ENCODE measurements around the gene OR10D3.
A peak's percentile ranks its signal among the peaks of the same experiment; 100 is the strongest.

OR10D3 gene

GRCh38 chr11:124194293-124195188 is 11.4 kb downstream of the OR10D3 start:
- DNase-seq = no peak

DNA sequence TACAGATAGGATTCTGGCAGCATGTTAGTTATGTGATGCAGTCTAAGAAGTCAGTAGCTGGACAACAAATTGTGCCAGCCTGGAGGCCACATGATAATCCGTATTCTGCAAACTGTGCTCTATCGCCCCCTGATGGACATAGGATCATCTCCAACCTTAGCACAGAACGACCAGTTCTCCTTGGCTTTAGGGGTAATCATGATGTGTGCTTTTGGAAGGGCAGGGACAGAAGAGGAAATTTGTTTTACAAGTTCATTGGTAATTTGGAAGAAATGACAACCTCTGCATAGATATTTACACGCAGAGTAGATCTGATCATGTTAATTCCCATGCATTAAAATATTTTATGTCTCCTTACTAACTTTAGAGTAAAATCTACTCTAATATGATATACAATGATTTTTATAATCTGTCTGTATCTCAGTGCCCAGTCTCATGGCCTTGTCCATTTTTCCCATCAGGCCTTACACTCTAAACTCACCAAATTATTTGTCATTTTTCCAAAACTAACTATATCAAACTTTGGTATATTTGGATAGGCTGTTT is 12.1 kb downstream of the OR10D3 start:
- peak; percentile 59 to 76 (median 66) for DNase-seq

GRCh38 chr11:124197999-124198398 is 14.9 kb downstream of the OR10D3 start:
- DNase-seq = no peak

DNA sequence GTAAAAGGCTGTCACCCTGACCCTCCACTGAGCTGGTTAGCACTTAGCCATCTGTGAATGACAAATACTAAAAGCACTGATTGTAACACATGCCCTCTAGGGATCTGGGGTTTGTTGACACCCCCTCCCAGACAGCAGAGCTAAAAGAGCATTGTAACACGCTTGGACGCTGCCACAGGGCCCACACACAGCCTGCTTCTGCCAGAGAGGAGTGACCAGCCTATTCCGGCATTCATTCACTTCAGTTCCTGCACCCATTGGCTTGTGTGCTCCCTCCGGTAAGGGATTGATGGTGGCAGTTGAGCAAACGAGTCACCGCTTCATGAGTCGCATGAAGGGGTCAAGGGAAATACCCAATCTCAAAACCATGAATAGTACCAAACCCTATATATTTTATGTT is 15.8 kb downstream of the OR10D3 start:
- DNase-seq = no peak

GRCh38 chr11:124199702-124200101 is 16.6 kb downstream of the OR10D3 start:
- DNase-seq = peak; percentile 27 to 62 (median 44)

- no peak for DNase-seq
Observed at GRCh38 chr11:124200671-124201070, 17.5 kb downstream of the OR10D3 start.

- no peak for DNase-seq
Observed at GRCh38 chr11:124202951-124203350, 19.8 kb downstream of the OR10D3 start.

DNA sequence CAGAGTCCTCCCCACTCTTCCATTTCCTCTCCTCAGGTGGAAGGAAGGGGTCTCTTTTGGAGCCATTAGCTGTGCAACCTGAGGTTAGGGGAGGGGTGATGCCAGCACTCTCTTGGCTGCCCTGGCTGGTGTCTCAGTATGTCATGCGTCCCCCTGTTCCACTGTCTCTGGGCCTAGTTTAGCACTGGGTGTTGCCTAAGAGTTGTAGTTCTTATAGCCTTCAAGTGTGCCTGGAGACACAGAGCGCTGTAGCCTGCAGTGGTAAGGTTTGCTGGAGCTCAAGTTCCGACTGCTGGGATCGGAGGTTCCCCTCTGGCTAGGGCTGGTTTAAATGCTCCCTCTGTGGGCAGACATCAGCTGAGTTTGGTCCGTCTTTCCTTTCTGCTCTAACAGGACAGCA is 20.9 kb downstream of the OR10D3 start:
- DNase-seq = no peak

DNA sequence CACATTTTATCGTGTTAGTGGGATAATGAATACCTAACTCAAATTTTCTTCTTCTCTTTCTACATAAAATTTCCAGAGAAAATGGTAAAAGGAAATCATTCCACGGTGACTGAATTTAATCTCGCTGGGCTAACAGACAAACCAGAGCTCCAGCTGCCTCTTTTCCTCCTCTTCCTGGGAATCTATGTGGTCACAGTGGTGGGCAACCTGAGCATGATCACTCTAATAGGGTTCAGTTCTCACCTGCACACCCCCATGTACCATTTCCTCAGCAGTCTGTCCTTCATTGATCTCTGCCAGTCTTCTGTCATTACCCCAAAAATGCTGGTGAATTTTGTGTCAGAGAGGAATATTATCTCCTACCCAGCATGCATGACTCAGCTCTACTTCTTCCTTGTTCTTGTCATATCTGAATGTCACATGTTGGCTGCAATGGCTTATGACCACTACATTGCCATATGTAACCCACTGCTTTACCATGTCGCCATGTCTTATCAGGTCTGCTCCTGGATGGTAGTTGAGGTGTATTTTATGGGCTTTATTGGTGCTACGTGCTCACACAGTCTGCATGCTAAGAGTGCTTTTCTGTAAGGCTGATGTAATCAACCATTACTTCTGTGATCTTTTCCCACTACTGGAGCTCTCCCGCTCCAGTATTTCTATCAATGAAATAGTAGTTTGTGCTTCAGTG is 24.1 kb downstream of the OR10D3 start:
- DNase-seq = peak in 3 of 4 experiments; percentile 36 to 66 (median 63)

DNA sequence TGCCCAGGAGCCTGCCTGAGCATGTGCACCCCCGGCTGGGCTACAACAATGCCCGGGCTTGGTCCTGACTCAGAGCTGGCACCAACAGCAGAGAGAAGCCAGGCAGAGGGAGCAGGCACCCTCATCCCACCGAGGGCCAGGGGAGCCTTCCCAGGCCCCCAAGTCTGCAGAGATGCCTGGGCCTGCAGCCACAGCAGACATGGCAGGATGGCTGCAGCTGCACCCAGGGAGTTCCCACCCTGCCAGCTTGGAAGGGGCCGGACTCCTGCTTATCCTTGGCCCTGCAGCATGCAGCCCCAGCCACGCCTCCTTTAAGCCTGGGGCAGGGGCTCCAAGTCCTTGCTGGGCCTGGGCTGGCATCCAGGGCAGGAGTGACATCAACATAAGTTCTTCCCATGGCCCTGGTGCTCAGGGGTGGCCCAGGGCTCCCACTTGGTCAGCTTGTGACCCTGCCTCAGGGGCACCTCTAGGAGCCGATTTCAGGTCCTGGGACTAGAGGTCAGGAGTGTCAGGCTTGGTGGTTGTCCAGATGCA is 26.7 kb downstream of the OR10D3 start:
- no peak for DNase-seq

- DNase-seq = no peak
Observed at GRCh38 chr11:124210421-124210820, 27.3 kb downstream of the OR10D3 start.

- DNase-seq = peak in 2 of 4 experiments; percentile 32 to 41
Observed at GRCh38 chr11:124211321-124211720, 28.2 kb downstream of the OR10D3 start.

- DNase-seq = no peak
Observed at GRCh38 chr11:124214027-124214426, 30.9 kb downstream of the OR10D3 start.

GRCh38 chr11:124219126-124219525 is 36.0 kb downstream of the OR10D3 start:
- no peak for DNase-seq

DNA sequence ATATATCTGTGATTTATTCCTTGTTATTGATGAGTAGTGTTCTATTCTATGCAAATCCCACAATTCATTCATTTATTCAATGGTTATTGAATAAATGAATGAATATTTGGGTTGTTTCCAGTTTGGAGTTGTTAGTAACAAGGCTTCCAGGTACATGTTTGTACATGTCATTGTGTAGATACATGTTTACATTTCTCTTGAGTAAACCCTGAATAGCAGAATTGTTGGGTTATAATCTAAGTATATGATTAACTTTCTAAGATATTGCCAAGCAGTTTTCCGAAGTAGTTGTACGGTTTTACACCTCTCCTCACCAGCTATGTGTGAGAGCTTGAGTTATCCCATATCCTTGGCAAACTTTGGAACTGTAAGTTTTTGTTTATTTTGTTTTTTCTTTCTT is 39.3 kb downstream of the OR10D3 start:
- DNase-seq = no peak

DNA sequence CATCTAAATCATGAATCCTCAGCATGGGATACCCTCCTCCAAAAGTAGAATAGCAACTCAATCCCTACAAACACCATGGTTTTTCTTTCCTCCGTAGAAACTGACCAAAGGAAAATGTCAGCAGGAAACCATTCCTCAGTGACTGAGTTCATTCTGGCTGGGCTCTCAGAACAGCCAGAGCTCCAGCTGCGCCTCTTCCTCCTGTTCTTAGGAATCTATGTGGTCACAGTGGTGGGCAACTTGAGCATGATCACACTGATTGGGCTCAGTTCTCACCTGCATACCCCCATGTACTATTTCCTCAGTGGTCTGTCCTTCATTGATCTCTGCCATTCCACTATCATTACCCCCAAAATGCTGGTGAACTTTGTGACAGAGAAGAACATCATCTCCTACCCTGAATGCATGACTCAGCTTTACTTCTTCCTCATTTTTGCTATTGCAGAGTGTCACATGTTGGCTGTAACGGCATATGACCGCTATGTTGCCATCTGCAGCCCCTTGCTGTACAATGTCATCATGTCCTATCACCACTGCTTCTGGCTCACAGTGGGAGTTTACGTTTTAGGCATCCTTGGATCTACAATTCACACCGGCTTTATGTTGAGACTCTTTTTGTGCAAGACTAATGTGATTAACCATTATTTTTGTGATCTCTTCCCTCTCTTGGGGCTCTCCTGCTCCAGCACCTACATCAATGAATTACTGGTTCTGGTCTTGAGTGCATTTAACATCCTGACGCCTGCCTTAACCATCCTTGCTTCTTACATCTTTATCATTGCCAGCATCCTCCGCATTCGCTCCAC is 41.7 kb downstream of the OR10D3 start:
- peak; percentile 70 to 92 (median 82) for DNase-seq

DNA sequence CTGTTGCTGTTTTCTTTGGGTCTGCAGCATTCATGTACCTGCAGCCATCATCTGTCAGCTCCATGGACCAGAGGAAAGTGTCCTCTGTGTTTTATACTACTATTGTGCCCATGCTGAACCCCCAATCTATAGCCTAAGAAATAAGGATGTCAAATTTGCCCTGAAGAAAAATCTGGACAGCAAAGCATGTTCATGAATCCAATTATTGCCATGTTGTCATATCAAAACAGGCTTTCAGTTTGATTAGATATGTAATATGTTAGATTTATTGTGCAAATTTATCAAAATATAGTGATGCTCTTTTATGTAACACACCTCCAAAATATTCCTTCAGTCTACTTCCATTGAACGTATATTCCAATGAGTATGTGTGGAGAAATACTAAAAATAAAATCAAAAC is 42.3 kb downstream of the OR10D3 start:
- DNase-seq = no peak

- DNase-seq = peak in 1 of 4 experiments; percentile 7
Observed at GRCh38 chr11:124233376-124233775, 50.2 kb downstream of the OR10D3 start.
